ENCODE results near the gene HDAC5.

Gene HDAC5

DNA sequence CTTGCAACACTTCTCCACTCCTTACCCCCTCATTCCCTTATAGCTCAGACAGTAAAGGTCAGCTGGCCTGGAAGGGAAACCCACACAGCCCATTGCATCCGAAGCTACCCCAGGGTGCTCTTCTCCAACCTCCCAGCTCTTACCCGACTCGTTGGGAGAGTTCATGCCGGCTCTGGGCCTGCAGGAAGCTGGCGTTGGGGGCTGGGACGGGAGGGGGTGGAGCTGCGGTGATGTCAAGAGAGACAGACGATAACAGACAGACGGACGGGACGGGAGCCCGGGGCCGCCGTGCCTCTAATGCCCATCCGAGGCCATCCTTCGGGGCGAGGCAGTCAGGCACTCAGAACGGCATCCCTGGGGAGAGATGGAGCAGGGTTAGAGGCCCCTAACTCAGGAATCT lies 6.1 kb downstream of the HDAC5 start:
- peaks cover 16% of the 10 kb centered on the region for H3K79me2 ChIP-seq (ENCODE audit: control insufficient read depth, low read length)
- no peaks in the 10 kb centered on the region for H3K36me3 ChIP-seq (ENCODE audit: control insufficient read depth, low read length)
- H3K27me3 ChIP-seq (ENCODE audit: control insufficient read depth, low read length), result no peaks in the 10 kb centered on the region
- peaks cover 21% of the 10 kb centered on the region for H3K4me1 ChIP-seq (ENCODE audit: control insufficient read depth, low read length)
- H3F3A ChIP-seq (ENCODE audit: control insufficient read depth, insufficient read depth), result no peaks in the 10 kb centered on the region
- H3K27ac ChIP-seq (ENCODE audit: low read depth, low read length), result no peak overlapping the region
- H4K20me1 ChIP-seq (ENCODE audit: control insufficient read depth, insufficient read depth, low read depth, low read length), result 0 out of 2 replicates have a peak, but pooled peaks cover 4% of the 10 kb centered on the region
- TF ChIP-seq, protein P1, sequence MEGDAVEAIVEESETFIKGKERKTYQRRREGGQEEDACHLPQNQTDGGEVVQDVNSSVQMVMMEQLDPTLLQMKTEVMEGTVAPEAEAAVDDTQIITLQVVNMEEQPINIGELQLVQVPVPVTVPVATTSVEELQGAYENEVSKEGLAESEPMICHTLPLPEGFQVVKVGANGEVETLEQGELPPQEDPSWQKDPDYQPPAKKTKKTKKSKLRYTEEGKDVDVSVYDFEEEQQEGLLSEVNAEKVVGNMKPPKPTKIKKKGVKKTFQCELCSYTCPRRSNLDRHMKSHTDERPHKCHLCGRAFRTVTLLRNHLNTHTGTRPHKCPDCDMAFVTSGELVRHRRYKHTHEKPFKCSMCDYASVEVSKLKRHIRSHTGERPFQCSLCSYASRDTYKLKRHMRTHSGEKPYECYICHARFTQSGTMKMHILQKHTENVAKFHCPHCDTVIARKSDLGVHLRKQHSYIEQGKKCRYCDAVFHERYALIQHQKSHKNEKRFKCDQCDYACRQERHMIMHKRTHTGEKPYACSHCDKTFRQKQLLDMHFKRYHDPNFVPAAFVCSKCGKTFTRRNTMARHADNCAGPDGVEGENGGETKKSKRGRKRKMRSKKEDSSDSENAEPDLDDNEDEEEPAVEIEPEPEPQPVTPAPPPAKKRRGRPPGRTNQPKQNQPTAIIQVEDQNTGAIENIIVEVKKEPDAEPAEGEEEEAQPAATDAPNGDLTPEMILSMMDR (IDR thresholded peaks at IDR 0.05; ENCODE audit: low read depth, low read length, poor library complexity, severe bottlenecking), result no peak
- TF ChIP-seq EZH2phosphoT487 (IDR thresholded peaks at IDR 0.05; ENCODE audit: borderline replicate concordance, low read length), result no peak
- H3K9me3 ChIP-seq (ENCODE audit: control insufficient read depth, insufficient read depth, low read length), result no peaks in the 10 kb centered on the region
- H3K4me2 ChIP-seq (ENCODE audit: low read length), result no peak overlapping the region
- H3K9me2 ChIP-seq (replicated peaks; ENCODE audit: control insufficient read depth, low read length), result no peaks in the 10 kb centered on the region
- no peak overlapping the region for H3K4me3 ChIP-seq (ENCODE audit: low read length)

DNA sequence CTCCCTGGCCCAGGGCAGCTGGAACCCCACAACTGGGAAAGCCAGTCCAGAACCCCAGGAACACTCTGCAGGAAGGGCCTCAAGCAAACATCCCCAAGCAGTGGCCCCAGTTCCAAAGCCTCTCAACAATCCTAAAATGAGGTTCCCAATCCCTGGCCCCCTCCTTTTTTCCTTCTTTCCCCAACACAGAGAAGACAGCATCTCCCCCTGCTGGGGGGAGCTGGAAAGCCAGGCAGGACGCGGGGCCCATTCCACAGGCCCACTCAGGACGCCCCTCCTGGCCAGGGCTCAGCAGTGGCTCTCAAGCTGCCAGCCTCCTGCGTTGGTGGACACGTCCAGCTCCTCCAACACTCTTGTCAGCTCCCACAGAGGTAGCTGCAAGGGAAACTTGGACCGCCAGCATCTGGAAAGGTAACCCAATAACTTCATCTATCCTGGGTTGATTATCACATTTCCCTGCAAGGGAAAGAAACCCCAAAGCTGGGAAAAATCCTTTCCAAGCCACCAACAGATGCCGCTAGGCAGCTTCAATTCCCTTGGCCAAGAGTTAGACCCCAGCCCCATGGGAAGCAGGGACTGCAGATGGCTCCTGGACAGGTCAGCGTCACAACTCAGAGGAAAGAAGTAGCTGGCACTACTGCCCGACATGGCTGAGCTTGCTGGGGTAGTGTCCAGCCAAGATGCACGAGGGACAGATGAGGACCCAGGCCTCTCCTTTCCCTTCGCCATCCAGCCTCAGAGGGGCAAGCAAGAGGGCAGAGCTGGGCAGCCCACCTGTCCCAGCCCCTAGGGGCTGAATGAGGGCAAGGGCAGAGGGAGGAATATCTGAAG lies 7.6 kb downstream of the HDAC5 start:
- Histone ChIP-seq H3K36me3 (ENCODE audit: control insufficient read depth, low read length) (no peaks in the 10 kb centered on the region), H3K9me2 (replicated peaks; ENCODE audit: control insufficient read depth, low read length) (no peaks in the 10 kb centered on the region), H4K20me1 (ENCODE audit: control insufficient read depth, insufficient read depth, low read depth, low read length) (no peaks in the 10 kb centered on the region), H3K4me1 (ENCODE audit: control insufficient read depth, low read length) (peaks cover 26% of the 10 kb centered on the region), H3F3A (ENCODE audit: control insufficient read depth, insufficient read depth) (no peaks in the 10 kb centered on the region), H3K4me3 (ENCODE audit: low read length) (no peak overlapping the region), H3K79me2 (ENCODE audit: control insufficient read depth, low read length) (peaks cover 10% of the 10 kb centered on the region), H3K27me3 (ENCODE audit: control insufficient read depth, low read length) (no peaks in the 10 kb centered on the region), H3K4me2 (ENCODE audit: low read length) (no peak overlapping the region), H3K9me3 (ENCODE audit: control insufficient read depth, insufficient read depth, low read length) (no peaks in the 10 kb centered on the region), H3K27ac (ENCODE audit: low read depth, low read length) (no peak overlapping the region)
- TF ChIP-seq, protein P1 (IDR thresholded peaks at IDR 0.05; ENCODE audit: low read depth, low read length, poor library complexity, severe bottlenecking), result peak; percentile 85
- no peak for TF ChIP-seq EZH2phosphoT487 (IDR thresholded peaks at IDR 0.05; ENCODE audit: borderline replicate concordance, low read length)

DNA sequence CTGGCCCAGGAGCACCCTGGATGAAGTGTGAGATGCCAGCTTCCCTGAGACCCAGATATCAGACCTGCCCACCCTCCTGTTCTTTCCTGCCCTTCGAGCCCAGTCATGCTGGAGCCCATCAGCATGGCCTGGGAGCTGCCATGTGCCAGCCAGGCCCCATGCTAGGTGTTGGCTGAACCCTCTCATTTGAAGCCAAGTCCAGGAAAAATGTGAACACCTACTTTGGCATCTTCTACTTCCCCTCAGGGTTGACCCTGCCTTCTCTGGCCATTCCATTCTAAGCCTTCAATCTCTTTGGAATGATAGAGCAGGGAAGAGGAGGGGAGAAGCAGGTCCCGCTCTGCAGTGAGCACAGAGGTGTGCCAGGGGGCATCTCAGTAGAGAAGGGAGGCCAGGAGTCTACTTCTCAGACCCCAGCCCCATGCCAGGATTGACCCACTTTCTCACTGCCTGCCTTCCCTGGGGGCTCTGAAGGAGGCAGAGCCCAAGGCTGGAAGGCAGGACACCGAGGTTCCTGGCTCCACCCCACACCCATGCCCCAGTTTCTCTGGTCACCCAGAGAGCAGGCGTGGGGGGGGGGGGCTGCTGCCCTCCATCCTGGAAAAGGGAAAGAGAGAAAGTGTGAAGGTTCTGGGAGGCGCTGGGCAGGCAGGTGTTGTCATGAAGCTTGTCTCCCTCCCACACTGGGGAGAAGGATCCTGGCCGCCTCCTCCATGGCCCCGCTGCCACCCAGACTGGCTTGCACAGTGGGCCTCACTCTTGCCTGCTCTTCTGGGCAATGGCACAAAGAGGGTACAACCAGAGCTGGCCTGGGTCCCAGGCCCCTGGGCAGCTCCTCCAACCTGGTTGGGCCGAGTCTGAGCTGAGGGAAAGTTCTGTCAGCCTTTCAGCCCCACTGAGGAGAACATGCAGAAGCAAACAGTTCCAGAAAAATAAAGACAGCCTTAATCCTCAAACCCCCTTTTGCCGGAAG lies 9.3 kb downstream of the HDAC5 start:
- H3K9me2 ChIP-seq (replicated peaks; ENCODE audit: control insufficient read depth, low read length), result no peaks in the 10 kb centered on the region
- no peaks in the 10 kb centered on the region; the same call in 1 of the 2 replicates for H3K36me3 ChIP-seq (ENCODE audit: control insufficient read depth, low read length)
- no peaks in the 10 kb centered on the region for H4K20me1 ChIP-seq (ENCODE audit: control insufficient read depth, insufficient read depth, low read depth, low read length)
- no peaks in the 10 kb centered on the region for H3K27me3 ChIP-seq (ENCODE audit: control insufficient read depth, low read length)
- H3K27ac ChIP-seq (ENCODE audit: low read depth, low read length), result no peak overlapping the region
- peaks cover 35% of the 10 kb centered on the region for H3K4me1 ChIP-seq (ENCODE audit: control insufficient read depth, low read length)
- TF ChIP-seq, protein P1 (IDR thresholded peaks at IDR 0.05; ENCODE audit: low read depth, low read length, poor library complexity, severe bottlenecking), result no peak
- TF ChIP-seq EZH2phosphoT487 (IDR thresholded peaks at IDR 0.05; ENCODE audit: borderline replicate concordance, low read length), result no peak
- H3K79me2 ChIP-seq (ENCODE audit: control insufficient read depth, low read length), result peaks cover 4% of the 10 kb centered on the region
- H3K4me2 ChIP-seq (ENCODE audit: low read length), result no peak overlapping the region
- no peaks in the 10 kb centered on the region for H3K9me3 ChIP-seq (ENCODE audit: control insufficient read depth, insufficient read depth, low read length)
- no peak overlapping the region for H3K4me3 ChIP-seq (ENCODE audit: low read length)
- no peaks in the 10 kb centered on the region for H3F3A ChIP-seq (ENCODE audit: control insufficient read depth, insufficient read depth)
